ENCODE results near the gene KRTAP3-2.

The KRTAP3-2 gene

DNA sequence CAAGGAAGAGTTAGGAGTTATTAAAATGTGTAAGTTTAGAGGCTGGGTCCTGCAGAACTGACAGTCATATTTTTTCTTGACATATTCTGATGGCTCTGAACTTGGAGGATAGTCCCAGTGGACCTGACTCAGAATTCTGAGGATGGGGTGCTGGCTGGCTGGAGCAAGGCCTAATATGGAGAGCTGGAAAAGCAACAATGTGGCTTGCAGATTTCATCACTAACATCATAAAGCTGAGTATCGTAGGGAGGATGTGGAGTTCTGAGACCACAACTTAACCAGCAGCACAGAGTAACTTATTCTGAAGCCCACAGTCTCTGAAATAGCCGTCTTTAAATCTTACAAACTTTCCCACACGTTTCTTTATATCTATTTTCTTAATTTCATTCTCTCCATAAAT, 25.0 kb upstream of the KRTAP3-2 start:
- peaks cover 5% of the 10 kb centered on the region for H3K9me3 ChIP-seq (ENCODE audit: control insufficient read depth, low read length)
- DNase-seq (ENCODE audit: low read depth): no peak
- peaks cover 22% of the 10 kb centered on the region for H3K4me1 ChIP-seq (ENCODE audit: control insufficient read depth, insufficient read depth, low read length)
- no peaks in the 10 kb centered on the region for H3K36me3 ChIP-seq (ENCODE audit: control insufficient read depth, insufficient read depth, low read length, severe bottlenecking)
- H3K4me3 ChIP-seq (ENCODE audit: low read length): no peak overlapping the region
- H3K9ac ChIP-seq (ENCODE audit: low read length): no peak overlapping the region
- H3K27me3 ChIP-seq (replicated peaks; ENCODE audit: control insufficient read depth, insufficient read depth, low read length): no peaks in the 10 kb centered on the region

GRCh38 chr17:41020336-41020735, 20.6 kb upstream of the KRTAP3-2 start:
- no peaks in the 10 kb centered on the region for H3K27me3 ChIP-seq (replicated peaks; ENCODE audit: control insufficient read depth, insufficient read depth, low read length)
- no peak for DNase-seq (ENCODE audit: low read depth)
- peaks cover 5% of the 10 kb centered on the region for H3K9me3 ChIP-seq (ENCODE audit: control insufficient read depth, low read length)
- peaks cover 17% of the 10 kb centered on the region for H3K4me1 ChIP-seq (ENCODE audit: control insufficient read depth, insufficient read depth, low read length)
- no peaks in the 10 kb centered on the region for H3K36me3 ChIP-seq (ENCODE audit: control insufficient read depth, insufficient read depth, low read length, severe bottlenecking)
- H3K9ac ChIP-seq (ENCODE audit: low read length): no peak overlapping the region
- H3K4me3 ChIP-seq (ENCODE audit: low read length): no peak overlapping the region

DNA sequence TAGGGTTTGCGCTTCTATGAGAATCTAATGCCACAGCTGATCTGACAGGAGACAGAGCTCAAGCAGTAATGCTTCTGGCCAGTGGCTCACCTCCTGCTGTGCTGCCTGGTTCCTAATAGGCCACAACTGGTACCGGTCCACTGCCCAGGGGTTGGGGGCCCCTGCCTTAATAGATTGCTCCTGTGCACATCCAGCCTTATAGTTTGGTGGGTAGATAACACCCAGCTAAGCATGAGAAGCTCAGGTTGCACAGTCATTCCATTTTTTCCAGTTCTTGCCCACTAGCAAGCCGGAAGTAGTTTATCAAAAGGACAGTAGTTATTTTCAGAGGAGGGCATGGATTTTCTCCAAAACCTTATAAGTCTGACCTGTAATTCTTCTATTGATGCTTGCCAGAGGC, 19.7 kb upstream of the KRTAP3-2 start:
- no peaks in the 10 kb centered on the region for H3K27me3 ChIP-seq (replicated peaks; ENCODE audit: control insufficient read depth, insufficient read depth, low read length)
- DNase-seq (ENCODE audit: low read depth): no peak
- peaks cover 5% of the 10 kb centered on the region for H3K9me3 ChIP-seq (ENCODE audit: control insufficient read depth, low read length)
- no peaks in the 10 kb centered on the region for H3K36me3 ChIP-seq (ENCODE audit: control insufficient read depth, insufficient read depth, low read length, severe bottlenecking)
- peaks cover 14% of the 10 kb centered on the region for H3K4me1 ChIP-seq (ENCODE audit: control insufficient read depth, insufficient read depth, low read length)
- no peak overlapping the region for H3K9ac ChIP-seq (ENCODE audit: low read length)
- no peak overlapping the region for H3K4me3 ChIP-seq (ENCODE audit: low read length)

GRCh38 chr17:41018541-41018940, 18.8 kb upstream of the KRTAP3-2 start:
- Histone ChIP-seq H3K9me3 (ENCODE audit: control insufficient read depth, low read length) (peaks cover 5% of the 10 kb centered on the region), H3K4me1 (ENCODE audit: control insufficient read depth, insufficient read depth, low read length) (peaks cover 18% of the 10 kb centered on the region), H3K9ac (ENCODE audit: low read length) (no peak overlapping the region), H3K4me3 (ENCODE audit: low read length) (no peak overlapping the region), H3K36me3 (ENCODE audit: control insufficient read depth, insufficient read depth, low read length, severe bottlenecking) (no peaks in the 10 kb centered on the region), H3K27me3 (replicated peaks; ENCODE audit: control insufficient read depth, insufficient read depth, low read length) (no peaks in the 10 kb centered on the region)
- DNase-seq (ENCODE audit: low read depth): no peak

DNA sequence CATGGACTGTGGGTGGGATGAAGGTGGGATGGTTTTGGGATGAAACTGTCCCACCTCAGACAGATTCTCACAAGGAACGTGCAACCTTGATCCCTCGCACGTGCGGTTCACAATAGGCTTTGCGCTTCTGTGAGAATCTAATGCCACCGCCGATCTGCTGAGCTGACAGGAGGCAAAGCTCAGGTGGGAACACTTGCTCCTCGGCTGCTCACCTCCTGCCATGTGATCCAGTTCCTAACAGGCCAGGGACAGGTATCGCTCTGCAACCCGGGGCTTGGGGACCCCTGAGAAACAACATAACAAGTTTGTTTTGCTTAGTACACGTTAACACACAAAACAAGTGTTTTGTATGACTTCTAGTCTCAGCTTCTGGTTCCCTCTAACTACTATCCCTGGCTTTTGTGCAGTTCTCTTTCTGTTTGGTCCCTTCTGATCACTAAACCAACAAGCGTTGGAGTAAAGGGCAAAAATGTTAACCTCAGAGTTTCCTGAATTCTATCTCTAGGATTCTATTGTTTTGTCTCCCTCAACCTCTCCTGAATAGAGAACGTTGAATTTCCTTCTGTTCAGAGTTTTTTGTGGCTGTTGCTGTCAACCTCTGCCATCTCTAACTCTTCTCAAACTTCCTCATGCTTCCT, 17.0 kb upstream of the KRTAP3-2 start:
- peaks cover 21% of the 10 kb centered on the region for H3K4me1 ChIP-seq (ENCODE audit: control insufficient read depth, insufficient read depth, low read length)
- peaks cover 5% of the 10 kb centered on the region for H3K9me3 ChIP-seq (ENCODE audit: control insufficient read depth, low read length)
- no peak overlapping the region for H3K4me3 ChIP-seq (ENCODE audit: low read length)
- H3K27me3 ChIP-seq (replicated peaks; ENCODE audit: control insufficient read depth, insufficient read depth, low read length): no peaks in the 10 kb centered on the region
- no peaks in the 10 kb centered on the region for H3K36me3 ChIP-seq (ENCODE audit: control insufficient read depth, insufficient read depth, low read length, severe bottlenecking)
- DNase-seq (ENCODE audit: low read depth): no peak
- no peak overlapping the region for H3K9ac ChIP-seq (ENCODE audit: low read length)

- peaks cover 21% of the 10 kb centered on the region for H3K4me1 ChIP-seq (ENCODE audit: control insufficient read depth, insufficient read depth, low read length)
- no peaks in the 10 kb centered on the region for H3K27me3 ChIP-seq (replicated peaks; ENCODE audit: control insufficient read depth, insufficient read depth, low read length)
- no peak overlapping the region for H3K9ac ChIP-seq (ENCODE audit: low read length)
- H3K4me3 ChIP-seq (ENCODE audit: low read length): no peak overlapping the region
- no peaks in the 10 kb centered on the region for H3K9me3 ChIP-seq (ENCODE audit: control insufficient read depth, low read length)
- no peak for DNase-seq (ENCODE audit: low read depth)
- no peaks in the 10 kb centered on the region for H3K36me3 ChIP-seq (ENCODE audit: control insufficient read depth, insufficient read depth, low read length, severe bottlenecking)
Observed at GRCh38 chr17:41015454-41015853, 15.7 kb upstream of the KRTAP3-2 start.

DNA sequence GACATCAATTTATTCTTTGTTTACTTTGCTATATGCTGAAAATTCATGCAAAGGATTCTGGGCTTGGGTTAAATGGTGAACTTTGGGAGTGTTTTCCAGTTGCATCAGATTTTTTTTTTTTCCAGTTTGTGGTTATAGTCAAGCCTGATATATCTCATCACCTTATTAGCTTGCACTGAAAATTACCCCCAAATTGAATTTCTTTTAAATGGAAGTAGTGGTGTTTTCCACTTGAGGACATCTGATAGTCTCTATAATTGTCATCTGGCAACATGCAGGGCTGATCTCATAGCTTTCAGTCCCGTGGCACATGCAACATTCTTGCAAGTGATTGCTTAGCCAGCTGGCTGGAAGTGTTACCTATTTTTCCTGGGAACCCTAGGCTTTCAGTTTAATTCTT, 13.9 kb upstream of the KRTAP3-2 start:
- DNase-seq (ENCODE audit: low read depth): peak; percentile 65
- no peak overlapping the region for H3K9ac ChIP-seq (ENCODE audit: low read length)
- no peak overlapping the region for H3K4me3 ChIP-seq (ENCODE audit: low read length)
- no peaks in the 10 kb centered on the region for H3K27me3 ChIP-seq (replicated peaks; ENCODE audit: control insufficient read depth, insufficient read depth, low read length)
- no peaks in the 10 kb centered on the region for H3K9me3 ChIP-seq (ENCODE audit: control insufficient read depth, low read length)
- peaks cover 24% of the 10 kb centered on the region for H3K4me1 ChIP-seq (ENCODE audit: control insufficient read depth, insufficient read depth, low read length)
- H3K36me3 ChIP-seq (ENCODE audit: control insufficient read depth, insufficient read depth, low read length, severe bottlenecking): no peaks in the 10 kb centered on the region

- H3K36me3 ChIP-seq (ENCODE audit: control insufficient read depth, insufficient read depth, low read length, severe bottlenecking): no peaks in the 10 kb centered on the region
- H3K4me3 ChIP-seq (ENCODE audit: low read length): no peak overlapping the region
- no peaks in the 10 kb centered on the region for H3K27me3 ChIP-seq (replicated peaks; ENCODE audit: control insufficient read depth, insufficient read depth, low read length)
- no peak overlapping the region for H3K9ac ChIP-seq (ENCODE audit: low read length)
- no peak for DNase-seq (ENCODE audit: low read depth)
- H3K4me1 ChIP-seq (ENCODE audit: control insufficient read depth, insufficient read depth, low read length): peaks cover 22% of the 10 kb centered on the region
- no peaks in the 10 kb centered on the region for H3K9me3 ChIP-seq (ENCODE audit: control insufficient read depth, low read length)
Observed at GRCh38 chr17:41013181-41013580, 13.5 kb upstream of the KRTAP3-2 start.

GRCh38 chr17:41012326-41013120, 12.8 kb upstream of the KRTAP3-2 start:
- H3K9me3 ChIP-seq (ENCODE audit: control insufficient read depth, low read length): no peaks in the 10 kb centered on the region
- peaks cover 18% of the 10 kb centered on the region for H3K4me1 ChIP-seq (ENCODE audit: control insufficient read depth, insufficient read depth, low read length)
- no peak overlapping the region for H3K4me3 ChIP-seq (ENCODE audit: low read length)
- H3K27me3 ChIP-seq (replicated peaks; ENCODE audit: control insufficient read depth, insufficient read depth, low read length): no peaks in the 10 kb centered on the region
- no peaks in the 10 kb centered on the region for H3K36me3 ChIP-seq (ENCODE audit: control insufficient read depth, insufficient read depth, low read length, severe bottlenecking)
- DNase-seq (ENCODE audit: low read depth): no peak
- H3K9ac ChIP-seq (ENCODE audit: low read length): no peak overlapping the region

- H3K4me1 ChIP-seq (ENCODE audit: control insufficient read depth, insufficient read depth, low read length): peaks cover 13% of the 10 kb centered on the region
- H3K9me3 ChIP-seq (ENCODE audit: control insufficient read depth, low read length): no peaks in the 10 kb centered on the region
- H3K36me3 ChIP-seq (ENCODE audit: control insufficient read depth, insufficient read depth, low read length, severe bottlenecking): no peaks in the 10 kb centered on the region
- no peak overlapping the region for H3K4me3 ChIP-seq (ENCODE audit: low read length)
- DNase-seq (ENCODE audit: low read depth): peak; percentile 72
- H3K9ac ChIP-seq (ENCODE audit: low read length): no peak overlapping the region
- H3K27me3 ChIP-seq (replicated peaks; ENCODE audit: control insufficient read depth, insufficient read depth, low read length): no peaks in the 10 kb centered on the region
Observed at GRCh38 chr17:41010441-41010840, 10.7 kb upstream of the KRTAP3-2 start.

DNA sequence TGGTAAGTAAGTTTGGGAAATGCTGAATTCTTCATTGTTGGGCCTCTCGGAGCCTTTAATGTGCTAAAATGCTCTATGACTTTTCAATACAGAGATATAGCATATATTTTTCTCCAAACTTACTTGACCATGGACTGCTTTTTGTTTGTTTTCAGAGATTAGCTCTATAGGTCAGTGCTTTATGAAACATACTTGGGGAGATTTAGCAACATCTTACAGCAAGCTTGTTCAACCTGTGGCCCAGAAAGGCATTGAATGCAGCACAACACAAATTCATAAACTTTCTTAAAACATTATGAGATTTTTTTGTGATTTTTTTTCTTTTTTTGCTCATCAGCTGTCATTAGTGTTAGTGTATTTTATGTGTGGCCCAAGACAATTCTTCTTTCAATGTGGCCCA, 10.2 kb upstream of the KRTAP3-2 start:
- H3K27me3 ChIP-seq (replicated peaks; ENCODE audit: control insufficient read depth, insufficient read depth, low read length): no peaks in the 10 kb centered on the region
- DNase-seq (ENCODE audit: low read depth): peak; percentile 54
- no peak overlapping the region for H3K9ac ChIP-seq (ENCODE audit: low read length)
- H3K36me3 ChIP-seq (ENCODE audit: control insufficient read depth, insufficient read depth, low read length, severe bottlenecking): no peaks in the 10 kb centered on the region
- H3K4me3 ChIP-seq (ENCODE audit: low read length): no peak overlapping the region
- peaks cover 10% of the 10 kb centered on the region for H3K4me1 ChIP-seq (ENCODE audit: control insufficient read depth, insufficient read depth, low read length)
- no peaks in the 10 kb centered on the region for H3K9me3 ChIP-seq (ENCODE audit: control insufficient read depth, low read length)

All from adipocyte (in vitro differentiated cells).